ENCODE data around the gene GRIK4. TPM values are rescaled to one million over a fixed set of nuclear protein-coding genes. Genes with fewer than 3 reads are reported as not detected.

Gene GRIK4
- total and polyA plus RNA-seq, 9 of the 15 experiments (the other 6 are each of a cell fraction or from before 2014, with no cell fraction given): not detected

DNA sequence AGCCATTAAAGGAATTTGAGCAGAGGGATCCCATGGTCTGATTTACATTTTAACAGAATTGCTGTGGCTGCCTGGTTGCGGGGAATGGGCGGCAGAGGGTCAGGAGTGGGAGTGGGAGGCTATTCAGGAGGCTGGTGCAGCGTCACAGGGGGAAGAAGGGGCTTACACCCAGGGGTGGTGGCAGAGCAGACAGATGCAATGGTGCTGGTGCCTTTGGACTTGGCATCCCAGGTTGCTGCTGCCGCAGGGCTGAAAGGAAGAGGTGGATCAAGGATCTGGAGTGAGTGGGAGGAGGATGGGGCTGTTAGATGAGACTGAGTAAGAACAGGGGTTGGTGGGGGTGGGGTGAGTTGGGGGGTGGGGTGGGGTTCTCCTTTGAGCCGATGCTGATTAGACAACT, 38.5 kb downstream of the GRIK4 start (continued):
- TF ChIP-seq ZSCAN32 (CRISPR knock-in tag; IDR thresholded peaks at IDR 0.05) (no peak), TEAD4 (IDR thresholded peaks at IDR 0.05; ENCODE audit: low read length) (no peak), TEAD4 (CRISPR knock-in tag; IDR thresholded peaks at IDR 0.05; ENCODE audit: borderline replicate concordance) (no peak), ASH1L (IDR thresholded peaks at IDR 0.05; ENCODE audit: borderline replicate concordance, low read depth, partially characterized antibody) (no peak), EWSR1 (IDR thresholded peaks at IDR 0.05; ENCODE audit: borderline replicate concordance, low read depth, partially characterized antibody) (no peak)

DNA sequence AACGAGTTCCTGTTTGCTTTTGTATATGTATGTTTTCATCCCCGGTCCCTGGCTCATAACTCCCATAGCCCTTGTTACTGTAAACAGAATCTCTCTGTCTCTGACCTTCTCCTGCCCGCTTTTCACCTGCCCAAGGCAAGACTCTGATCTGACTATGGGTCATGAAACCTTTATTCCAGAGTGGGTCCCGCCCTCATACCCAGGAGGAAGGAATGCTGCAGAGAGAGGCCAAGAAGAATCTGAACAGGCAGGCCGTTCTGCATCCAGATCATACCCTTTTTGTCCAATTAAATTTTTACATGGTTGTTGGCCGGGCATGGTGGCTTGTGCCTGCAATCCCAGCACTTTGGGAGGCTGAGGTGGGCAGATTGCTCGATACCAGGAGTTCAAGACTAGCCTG, 39.6 kb downstream of the GRIK4 start:
- WGBS (ENCODE audit: insufficient coverage, low coverage, missing lambda C conversion rate): 4% methylated on average over 7 of the region's 7 CpGs
- no peaks in the 10 kb centered on the region for H3K79me2 ChIP-seq (ENCODE audit: control insufficient read depth, insufficient read depth, low read length)
- H3K27ac ChIP-seq (ENCODE audit: extremely low read depth, low read depth, low read length): no peak overlapping the region
- POLR2A ChIA-PET: interaction anchor here (0.6 to 0.7 kb wide), 2 partner anchors 28 to 361 kb away, joined by 3 to 4 read pairs; no protein-coding TSS in a partner anchor
- no TSS peak for BruUV-seq (replicated peaks)
- intact Hi-C loops (cut with micrococcal nuclease) (no loop called here), in situ Hi-C loops (cut with MboI) (no loop called here)
- peaks cover 22 to 75% of the 10 kb centered on the region in 2 experiments; a peak in 4 of 5 replicates for H3K27me3 ChIP-seq (ENCODE audit: control insufficient read depth in 2 of 2, insufficient read depth in 2 of 2, low read length in 2 of 2)
- H3K9me1 ChIP-seq (ENCODE audit: control insufficient read depth, insufficient read depth, low read length): no peaks in the 10 kb centered on the region
- no peaks in the 10 kb centered on the region for H3K36me3 ChIP-seq (ENCODE audit: control insufficient read depth, insufficient read depth, low read length)
- H3K4me1 ChIP-seq (replicated peaks in 1 of 2; ENCODE audit: control insufficient read depth in 2 of 2, insufficient read depth in 2 of 2, low read length in 2 of 2): no peaks in the 10 kb centered on the region
- DNase-seq (ENCODE audit: extremely low read depth in 1 of 4, low spot score in 3 of 4) (no peak), FAIRE-seq (no peak), ATAC-seq (no peak)
- no peak overlapping the region for H3K9ac ChIP-seq (ENCODE audit: insufficient read depth in 1 of 2, low read depth in 2 of 2, low read length in 2 of 2)
- H3K4me2 ChIP-seq (ENCODE audit: insufficient read depth, low read length): no peak overlapping the region
- H3K4me3 ChIP-seq: no peak overlapping the region
- no peak overlapping the region for H2AFZ ChIP-seq (ENCODE audit: low read depth, low read length)
- H4K20me1 ChIP-seq (replicated peaks; ENCODE audit: control insufficient read depth, insufficient read depth, low read length): peaks cover 5% of the 10 kb centered on the region; the same call in 1 of the 2 replicates
- no peaks in the 10 kb centered on the region for H3K9me3 ChIP-seq (replicated peaks; ENCODE audit: control insufficient read depth, insufficient read depth, low read depth, low read length)
- CTCF ChIA-PET (ENCODE audit: low intra/inter-chr PET ratio): no interaction called here
- no peak for TF ChIP-seq TSHZ1 (CRISPR knock-in tag; IDR thresholded peaks at IDR 0.05)
- no peak for TF ChIP-seq CGGBP1 (CRISPR knock-in tag; IDR thresholded peaks at IDR 0.05)
- no peak for TF ChIP-seq POLR3A (IDR thresholded peaks at IDR 0.05; ENCODE audit: borderline replicate concordance, extremely low read depth, insufficient read depth, insufficient read length)
- TF ChIP-seq THRAP3 (IDR thresholded peaks at IDR 0.05; ENCODE audit: borderline replicate concordance): no peak
- TF ChIP-seq AFF1 (IDR thresholded peaks at IDR 0.05; ENCODE audit: low read depth in 1 of 2, partially characterized antibody in 2 of 2): no peak
- no peak for TF ChIP-seq CXXC5 (CRISPR knock-in tag; IDR thresholded peaks at IDR 0.05)

Measured in K562 (cell line).